ENCODE data around the gene ZNF134. TPM values are rescaled to one million over a fixed set of nuclear protein-coding genes. Genes with fewer than 3 reads are reported as not detected.

ZNF134 gene
- total RNA-seq: 13.2 and 16.4 TPM in 2 replicates

- peak; percentile 83 to 89 for DNase-seq (ENCODE audit: low read depth in 2 of 2)
These were observed at the start of gene ZNF134 for GRCh38 chr19:57613941-57614743. ZNF134 (plus strand) TSS chr19:57614242; CDS start chr19:57619469, 5,227 bp downstream.

- peak; percentile 30 to 61 for DNase-seq (ENCODE audit: low read depth in 2 of 2)
These were observed 47.4 kb upstream of the ZNF134 start for GRCh38 chr19:57566396-57567265.

- DNase-seq (ENCODE audit: low read depth in 2 of 2): no peak
These were observed 43.3 kb upstream of the ZNF134 start for GRCh38 chr19:57570707-57571106.

GRCh38 chr19:57572415-57572947 lies 41.6 kb upstream of the ZNF134 start:
- DNase-seq (ENCODE audit: low read depth in 2 of 2): no peak

GRCh38 chr19:57576661-57577060 lies 37.4 kb upstream of the ZNF134 start:
- no peak for DNase-seq (ENCODE audit: low read depth in 2 of 2)

- DNase-seq (ENCODE audit: low read depth in 2 of 2): peak; percentile 96 to 97
These were observed 35.4 kb upstream of the ZNF134 start, which contains the start of gene ZNF416 for GRCh38 chr19:57578487-57579205. ZNF416 (minus strand) TSS chr19:57578911; CDS start chr19:57578704, 207 bp downstream.

- no peak for DNase-seq (ENCODE audit: low read depth in 2 of 2)
These were observed 30.9 kb upstream of the ZNF134 start for GRCh38 chr19:57583104-57583520.

GRCh38 chr19:57583521-57584416 lies 30.3 kb upstream of the ZNF134 start, which contains the start of gene ZIK1:
ZIK1 (plus strand) TSS chr19:57584145; CDS start chr19:57584357, 212 bp downstream.
- peak; percentile 69 to 70 for DNase-seq (ENCODE audit: low read depth in 2 of 2)

GRCh38 chr19:57587529-57587928 lies 26.5 kb upstream of the ZNF134 start:
- no peak for DNase-seq (ENCODE audit: low read depth in 2 of 2)

- no peak for DNase-seq (ENCODE audit: low read depth in 2 of 2)
These were observed 14.7 kb upstream of the ZNF134 start for GRCh38 chr19:57599377-57599760.

GRCh38 chr19:57599761-57600383 lies 14.2 kb upstream of the ZNF134 start, which contains the start of gene ZNF530:
ZNF530 (plus strand) TSS chr19:57599885; CDS start chr19:57604346, 4,461 bp downstream.
- peak; percentile 85 to 90 for DNase-seq (ENCODE audit: low read depth in 2 of 2)

GRCh38 chr19:57606931-57607330 lies 7.1 kb upstream of the ZNF134 start:
- no peak for DNase-seq (ENCODE audit: low read depth in 2 of 2)

GRCh38 chr19:57611113-57611512 lies 2.9 kb upstream of the ZNF134 start:
- DNase-seq (ENCODE audit: low read depth in 2 of 2): no peak

- DNase-seq (ENCODE audit: low read depth in 2 of 2): no peak
These were observed 1.3 kb downstream of the ZNF134 start for GRCh38 chr19:57615346-57615745.

GRCh38 chr19:57620673-57621348 lies 6.8 kb downstream of the ZNF134 start:
- no peak for DNase-seq (ENCODE audit: low read depth in 2 of 2)

- DNase-seq (ENCODE audit: low read depth in 2 of 2): no peak
These were observed 9.0 kb downstream of the ZNF134 start for GRCh38 chr19:57623091-57623490.

- peak; percentile 86 to 94 for DNase-seq (ENCODE audit: low read depth in 2 of 2)
These were observed 19.2 kb downstream of the ZNF134 start, which contains the start of gene ZNF211 for GRCh38 chr19:57632987-57633831. ZNF211 (plus strand) TSS chr19:57633168; CDS start chr19:57633347, 179 bp downstream.

GRCh38 chr19:57633832-57634131 lies 19.7 kb downstream of the ZNF134 start:
- DNase-seq (ENCODE audit: low read depth in 2 of 2): no peak

All from dermis microvascular lymphatic vessel endothelial cell (primary cell).